Dermis blood vessel endothelial cell (primary cell): ENCODE data around the gene SNX33. TPM values are rescaled to one million over a fixed set of nuclear protein-coding genes. Genes with fewer than 3 reads are reported as not detected.

ENCODE experiments used
- DNase-seq: peaks from one replicate; pipeline ENCODE4 v3.0.0; 2010
- total RNA-seq: library from RNA; depleted of rRNA; stranded (reverse); fragments of >200 nt; gene quantifications from 2 replicates; pipeline ENCODE4 v1.2.3, GENCODE V29; 2014

The SNX33 gene
- total RNA-seq, 1 donor from 2014 or later = 13.8 TPM

- DNase-seq = no peak
Observed at GRCh38 chr15:75641603-75642002, 6.1 kb upstream of the SNX33 start.

- DNase-seq = no peak
Observed at GRCh38 chr15:75644376-75644775, 3.3 kb upstream of the SNX33 start.

GRCh38 chr15:75646112-75646943 is 1.4 kb upstream of the SNX33 start:
- no peak for DNase-seq

- DNase-seq = no peak
Observed at GRCh38 chr15:75646944-75647364, 758 bp upstream of the SNX33 start.

GRCh38 chr15:75648156-75649000 is 666 bp downstream of the SNX33 start:
- DNase-seq = peak; percentile 54

GRCh38 chr15:75649045-75649761 is 1.5 kb downstream of the SNX33 start:
- no peak for DNase-seq

- no peak for DNase-seq
Observed at GRCh38 chr15:75649848-75650247, 2.1 kb downstream of the SNX33 start.

- DNase-seq = peak; percentile 67
Observed at GRCh38 chr15:75650908-75651809, 3.4 kb downstream of the SNX33 start.

GRCh38 chr15:75651810-75652543 is 4.3 kb downstream of the SNX33 start:
- no peak for DNase-seq

GRCh38 chr15:75653347-75653913 is 5.7 kb downstream of the SNX33 start:
- no peak for DNase-seq

- DNase-seq = no peak
Observed at GRCh38 chr15:75654201-75654907, 6.6 kb downstream of the SNX33 start.

- DNase-seq = no peak
Observed at GRCh38 chr15:75655931-75656330, 8.2 kb downstream of the SNX33 start.

- no peak for DNase-seq
Observed at GRCh38 chr15:75656331-75656730, 8.6 kb downstream of the SNX33 start.

GRCh38 chr15:75656813-75657212 is 9.1 kb downstream of the SNX33 start:
- no peak for DNase-seq

GRCh38 chr15:75659141-75659771 is 11.5 kb downstream of the SNX33 start:
- DNase-seq = no peak

- no peak for DNase-seq
Observed at GRCh38 chr15:75659928-75660645, 12.4 kb downstream of the SNX33 start.

GRCh38 chr15:75661100-75661755 is 13.5 kb downstream of the SNX33 start:
- peak; percentile 85 for DNase-seq

GRCh38 chr15:75661756-75662140 is 14.0 kb downstream of the SNX33 start:
- DNase-seq = no peak
